Brain pericyte (primary cell): ENCODE data around the gene FRYL.
"Not testable (repeated sequence)": the region's sequence is repeated elsewhere in the genome, so short reads cannot be mapped to it uniquely, and the experiment has no call there.

Experiments used
- DNase-seq: peaks from one replicate; pipeline ENCODE4 v3.0.0-alpha.2; 2012; ENCODE audit warnings: low read depth, low spot score

The FRYL gene

GRCh38 chr4:48490680-48491513 is 289.2 kb downstream of the FRYL start:
- no peak for DNase-seq

- DNase-seq: no peak
These were observed 289.9 kb downstream of the FRYL start, which contains the start of gene ZAR1 for GRCh38 chr4:48490012-48490679. TSS of gene ZAR1 (plus strand) at chr4:48490252. CDS start at chr4:48490292, 40 bp downstream.

DNA sequence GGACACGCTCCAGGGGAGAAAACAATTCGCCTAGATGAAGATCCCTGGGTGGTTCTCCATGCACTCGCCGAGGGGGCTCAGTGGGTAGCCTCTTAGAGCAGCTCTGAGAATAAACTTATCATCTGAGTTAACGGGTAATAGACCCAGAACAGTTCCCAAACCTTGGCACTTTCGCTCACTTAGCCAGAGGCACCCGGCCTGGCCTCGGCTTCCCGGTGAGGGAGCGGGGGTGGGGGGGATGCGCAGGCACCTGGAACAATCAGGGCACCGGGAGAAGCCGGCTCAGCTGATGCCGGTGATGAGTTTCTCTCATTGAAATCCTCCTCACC is 290.4 kb downstream of the FRYL start:
- DNase-seq: no peak

DNA sequence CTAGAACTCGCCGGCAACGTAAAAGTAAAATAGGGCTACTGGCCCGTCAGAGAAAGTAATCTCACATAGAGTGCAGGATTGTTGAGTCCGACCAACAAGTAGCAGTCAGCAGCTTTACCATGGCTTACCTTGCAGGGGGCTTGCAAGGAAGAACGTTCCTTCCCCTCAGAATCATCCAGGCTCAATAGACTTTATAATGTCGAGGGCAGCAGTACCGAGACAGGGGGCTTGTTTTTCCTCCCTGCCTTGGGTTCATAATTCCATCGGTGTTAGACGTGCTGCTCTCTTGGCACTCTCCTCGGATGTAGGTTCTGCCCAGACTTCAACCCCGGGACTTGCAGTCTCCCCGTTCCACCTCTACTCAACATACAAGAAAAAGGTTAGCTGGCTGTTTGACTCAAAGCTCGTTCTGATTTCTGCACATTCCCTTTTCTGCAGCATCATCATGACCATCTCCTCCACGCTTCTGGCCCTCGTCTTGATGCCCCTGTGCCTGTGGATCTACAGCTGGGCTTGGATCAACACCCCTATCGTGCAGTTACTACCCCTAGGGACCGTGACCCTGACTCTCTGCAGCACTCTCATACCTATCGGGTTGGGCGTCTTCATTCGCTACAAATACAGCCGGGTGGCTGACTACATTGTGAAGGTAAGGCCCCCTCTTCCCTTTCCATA is 295.4 kb downstream of the FRYL start:
- DNase-seq: no peak

DNA sequence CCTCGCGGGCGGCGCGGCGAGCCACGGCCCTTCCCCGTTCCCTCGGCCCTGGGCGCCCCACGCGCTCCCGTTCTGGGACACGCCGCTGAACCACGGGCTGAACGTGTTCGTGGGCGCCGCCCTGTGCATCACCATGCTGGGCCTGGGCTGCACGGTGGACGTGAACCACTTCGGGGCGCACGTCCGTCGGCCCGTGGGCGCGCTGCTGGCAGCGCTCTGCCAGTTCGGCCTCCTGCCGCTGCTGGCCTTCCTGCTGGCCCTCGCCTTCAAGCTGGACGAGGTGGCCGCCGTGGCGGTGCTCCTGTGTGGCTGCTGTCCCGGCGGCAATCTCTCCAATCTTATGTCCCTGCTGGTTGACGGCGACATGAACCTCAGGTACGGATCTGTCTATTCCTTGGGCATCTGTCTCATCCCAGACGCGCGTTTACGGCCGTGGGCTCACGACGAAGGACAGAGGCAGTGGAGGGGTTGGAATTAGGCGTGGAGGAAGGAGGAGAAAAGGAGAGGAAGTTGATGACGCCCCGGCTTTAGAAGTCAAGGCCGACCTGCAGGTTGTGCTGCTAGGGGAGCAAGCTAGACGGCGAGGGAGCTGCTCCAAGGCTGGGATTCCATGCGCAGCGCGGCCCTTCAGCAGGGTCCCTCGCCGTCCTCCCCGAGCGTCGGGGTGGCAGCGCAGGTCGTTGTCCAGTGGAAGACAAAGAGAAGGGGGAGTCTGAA is 296.1 kb downstream of the FRYL start:
- DNase-seq: no peak

DNA sequence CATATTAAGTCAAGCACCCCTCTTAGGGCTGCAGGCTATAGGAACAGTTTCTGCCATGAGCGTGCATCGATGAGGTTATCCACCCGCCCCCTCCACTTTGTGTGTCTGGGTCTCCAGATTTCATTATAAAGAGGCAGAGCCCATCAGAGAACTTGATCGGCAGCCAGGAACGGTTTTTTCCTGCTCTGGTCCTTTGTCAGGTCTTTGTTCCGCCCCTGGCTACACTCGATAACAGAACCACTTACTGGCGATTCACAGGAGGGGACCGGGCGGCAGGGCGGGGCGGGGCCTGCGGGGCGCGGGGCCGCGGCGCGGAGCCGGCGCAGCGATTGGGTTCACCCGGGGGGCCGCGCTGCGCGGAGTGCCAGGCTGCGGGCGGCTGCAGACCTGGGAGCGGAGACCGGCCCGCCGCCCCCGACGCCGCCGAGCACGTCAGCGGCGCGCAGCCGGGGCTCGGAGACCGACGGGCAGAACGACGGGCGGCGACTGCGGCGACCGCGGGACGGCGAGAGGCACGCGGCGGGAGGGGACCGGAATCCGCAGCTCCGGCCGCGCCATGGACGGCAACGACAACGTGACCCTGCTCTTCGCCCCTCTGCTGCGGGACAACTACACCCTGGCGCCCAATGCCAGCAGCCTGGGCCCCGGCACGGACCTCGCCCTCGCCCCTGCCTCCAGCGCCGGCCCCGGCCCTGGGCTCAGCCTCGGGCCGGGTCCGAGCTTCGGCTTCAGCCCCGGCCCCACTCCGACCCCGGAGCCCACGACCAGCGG is 296.9 kb downstream of the FRYL start, which contains the start of gene SLC10A4:
SLC10A4 (plus strand) TSS at position 338 of the 771 bp plus-strand sequence; CDS start at position 557, 219 bp downstream.
- DNase-seq: no peak

GRCh38 chr4:48481581-48481980 is 298.5 kb downstream of the FRYL start:
- no peak for DNase-seq

DNA sequence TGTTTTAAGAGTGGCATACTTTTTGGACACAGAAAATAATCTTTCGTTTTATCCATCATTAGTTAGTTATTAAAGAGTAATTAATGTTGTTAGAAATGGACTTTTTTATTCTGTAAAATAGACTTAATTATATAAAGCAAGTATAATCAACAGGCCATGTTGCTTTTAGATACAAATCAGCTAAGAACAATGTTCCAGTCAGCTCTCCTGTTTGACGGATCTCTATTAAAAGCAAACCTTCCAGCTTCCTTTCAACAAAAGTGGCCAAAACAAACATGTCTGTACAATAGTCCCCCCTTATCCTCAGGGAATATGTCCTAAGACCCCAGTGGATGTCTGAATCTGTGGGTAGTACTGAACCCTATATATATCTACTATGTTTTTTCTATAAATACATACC is 301.8 kb downstream of the FRYL start:
- DNase-seq: no peak

- DNase-seq: no peak
These were observed 304.3 kb downstream of the FRYL start for GRCh38 chr4:48475770-48476169.

DNA sequence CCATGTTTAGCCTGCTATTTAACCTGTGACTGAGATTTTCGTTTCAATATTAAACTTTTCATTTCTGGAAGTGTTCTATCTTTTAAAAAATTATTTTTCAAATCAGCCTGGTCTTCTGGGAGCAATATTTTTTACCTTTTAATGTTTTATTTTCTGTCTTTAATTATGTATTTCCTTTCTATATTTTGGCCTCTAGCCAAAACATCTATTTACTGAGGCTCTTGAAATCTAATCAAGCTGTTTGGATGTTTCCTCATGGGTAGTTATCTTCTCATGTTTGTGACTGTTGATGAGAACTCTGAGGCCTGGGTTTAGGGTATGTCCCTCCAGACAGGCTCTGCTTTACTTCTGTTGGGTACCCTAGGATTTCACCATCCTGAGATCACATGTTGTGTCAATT is 307.3 kb downstream of the FRYL start:
- no peak for DNase-seq

- no peak for DNase-seq
These were observed 309.5 kb downstream of the FRYL start for GRCh38 chr4:48470570-48470969.

GRCh38 chr4:48470137-48470536 is 309.9 kb downstream of the FRYL start:
- no peak for DNase-seq

DNA sequence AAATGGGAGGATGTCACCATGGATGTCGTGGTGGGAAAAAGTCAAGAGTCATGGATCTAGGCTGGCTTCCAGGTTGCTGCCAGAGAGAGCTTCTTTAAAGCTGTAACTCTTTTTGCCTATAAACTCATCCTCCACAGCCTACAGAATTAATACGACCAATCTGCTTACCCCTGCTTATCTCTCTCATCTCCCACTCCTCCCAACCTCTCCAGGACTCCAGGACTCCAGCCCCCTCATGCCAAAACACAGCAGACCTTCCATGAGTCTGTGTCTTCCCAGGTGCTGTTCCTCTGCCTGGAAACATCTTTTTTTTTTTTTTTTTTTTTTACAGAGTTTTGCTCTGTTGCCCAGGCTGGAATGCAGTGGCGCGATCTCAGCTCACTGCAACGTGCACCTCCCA is 312.2 kb downstream of the FRYL start:
- no peak for DNase-seq

DNA sequence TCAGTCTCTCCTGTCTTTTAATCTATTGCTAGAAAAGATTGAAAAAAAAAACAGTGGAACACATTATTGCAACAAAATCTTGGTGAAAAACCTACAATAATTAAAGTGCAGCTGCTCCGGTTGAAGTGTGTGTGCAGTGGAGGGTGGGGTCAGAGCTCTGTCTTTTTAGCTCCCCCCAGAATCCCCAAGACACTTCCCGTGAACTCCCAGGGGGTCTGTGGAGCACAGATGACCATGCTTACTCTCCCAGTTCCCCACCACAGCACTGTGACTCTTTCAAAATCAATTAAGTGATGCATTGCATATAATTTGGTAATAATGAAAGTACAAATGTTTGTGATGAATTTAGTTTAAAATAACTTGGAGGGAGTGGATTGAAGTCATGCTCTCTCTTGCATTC is 312.6 kb downstream of the FRYL start:
- no peak for DNase-seq

DNA sequence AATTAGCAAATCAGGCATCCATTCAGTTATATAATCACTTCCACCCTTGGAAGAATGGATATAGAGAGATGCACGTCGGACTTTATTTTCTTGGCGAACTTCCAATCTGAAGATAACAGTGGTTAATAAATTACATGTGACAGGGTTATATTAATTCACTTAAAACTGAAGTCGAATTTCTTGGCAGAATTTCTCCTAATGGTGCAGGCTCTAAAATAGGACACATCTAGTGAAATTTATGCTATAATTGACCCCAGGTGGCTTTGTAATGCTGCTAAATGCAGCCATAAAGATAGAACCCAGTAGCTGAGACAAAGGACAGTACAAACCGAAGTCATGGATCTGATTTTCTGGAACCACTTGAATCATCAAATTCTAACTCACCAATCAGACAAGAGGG is 317.7 kb downstream of the FRYL start:
- no peak for DNase-seq

DNA sequence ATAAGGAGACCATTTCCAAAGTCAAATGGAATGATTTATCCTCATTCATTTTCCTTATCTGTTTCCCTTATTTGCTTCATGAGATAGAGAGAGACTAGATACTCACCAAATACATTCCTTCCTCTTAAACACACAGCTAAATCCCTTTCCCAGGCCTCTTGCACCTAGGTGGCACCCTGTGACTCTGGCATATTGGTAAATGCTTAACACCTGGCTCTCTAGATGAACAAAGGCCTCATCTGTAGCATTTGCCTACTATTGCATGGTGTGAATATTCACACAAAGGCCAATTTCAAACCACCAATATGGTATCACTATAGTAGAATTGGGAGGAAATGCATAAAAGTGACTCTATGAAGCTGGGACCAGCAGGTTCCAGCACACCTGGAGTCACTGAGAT is 319.1 kb downstream of the FRYL start:
- DNase-seq: no peak

DNA sequence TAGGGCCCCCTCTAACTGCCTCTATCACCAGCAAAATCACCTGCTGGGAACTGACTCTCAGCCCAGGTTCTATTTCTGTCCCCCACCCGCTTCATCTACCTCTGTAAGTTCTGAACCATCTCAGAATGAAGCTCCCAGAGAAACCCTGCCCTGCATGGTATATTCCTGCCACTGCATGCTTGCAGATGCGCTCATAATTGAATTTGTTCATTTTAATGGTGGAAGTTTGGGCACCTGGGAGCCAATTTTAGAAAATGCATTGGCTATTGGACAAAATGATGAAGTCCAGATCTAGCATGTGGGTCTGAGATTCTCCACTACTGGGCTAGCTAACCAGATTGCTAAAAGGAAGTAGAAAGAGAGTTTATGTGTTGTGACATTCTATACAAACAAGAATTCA is 325.5 kb downstream of the FRYL start:
- no peak for DNase-seq

GRCh38 chr4:48451656-48452055 is 328.4 kb downstream of the FRYL start:
- not testable (repeated sequence) for DNase-seq

DNA sequence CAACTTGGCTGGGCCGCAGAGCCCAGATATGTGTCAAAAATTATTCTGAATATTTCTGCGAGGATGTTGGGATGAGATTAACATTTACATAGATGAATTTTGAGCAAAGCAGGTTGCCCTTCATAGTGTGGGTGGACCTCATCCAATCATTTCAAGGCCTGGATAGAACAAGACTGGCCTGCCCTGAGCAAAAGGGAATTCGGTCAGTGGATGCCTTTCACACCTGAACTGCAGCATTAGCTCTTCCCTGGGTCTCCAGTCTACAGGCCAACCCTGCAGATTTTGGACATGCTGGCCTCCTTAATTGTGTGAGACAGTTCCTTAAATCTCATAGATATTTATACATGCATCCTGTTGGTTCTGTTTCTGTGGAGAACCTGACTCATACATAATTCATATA is 329.3 kb downstream of the FRYL start:
- DNase-seq: no peak

- no peak for DNase-seq
These were observed 330.9 kb downstream of the FRYL start for GRCh38 chr4:48449151-48449550.
